ENCODE results near the gene TSC2. TPM values are rescaled to one million over a fixed set of nuclear protein-coding genes. Genes with fewer than 3 reads are reported as not detected.

Gene TSC2
- total RNA-seq, 2 donors from 2014 or later = 75.3 to 143 TPM

GRCh38 chr16:2090481-2090776, 42.6 kb downstream of the TSC2 start:
- no peak for TF ChIP-seq CTCF (IDR thresholded peaks at IDR 0.05)
- peak; percentile 30 for DNase-seq
- Histone ChIP-seq H3K27me3 (no peaks in the 10 kb centered on the region), H3K4me1 (peaks cover 4% of the 10 kb centered on the region), H3K9ac (ENCODE audit: low read depth in 2 of 2, low read length in 2 of 2) (peak overlapping the region; percentile 66 to 84), H3K4me3 (peak overlapping the region; percentile 38), H3K36me3 (peaks cover 12% of the 10 kb centered on the region), H3K9me3 (no peaks in the 10 kb centered on the region), H3K27ac (peak overlapping the region; percentile 79)
- intact Hi-C loops (cut with DNase I) = no loop called here

GRCh38 chr16:2090777-2091546, 43.2 kb downstream of the TSC2 start:
- Histone ChIP-seq H3K9ac (ENCODE audit: low read depth in 2 of 2, low read length in 2 of 2) (peak overlapping the region; percentile 74 to 84), H3K27ac (peak overlapping the region; percentile 84), H3K4me3 (peak overlapping the region; percentile 39), H3K9me3 (no peaks in the 10 kb centered on the region), H3K36me3 (peaks cover 12% of the 10 kb centered on the region), H3K27me3 (no peaks in the 10 kb centered on the region), H3K4me1 (peaks cover 4% of the 10 kb centered on the region)
- TF ChIP-seq CTCF (IDR thresholded peaks at IDR 0.05) = peak; percentile 36
- peak; percentile 91 for DNase-seq
- intact Hi-C loops (cut with DNase I) = no loop called here

- DNase-seq = no peak
Observed at GRCh38 chr16:2091547-2092255, 43.9 kb downstream of the TSC2 start.

GRCh38 chr16:2092256-2092620, 44.5 kb downstream of the TSC2 start:
- peaks cover 4% of the 10 kb centered on the region for H3K4me1 ChIP-seq

More at GRCh38 chr16:2091547-2092255, 43.9 kb downstream of the TSC2 start:
- Histone ChIP-seq H3K36me3 (peaks cover 5% of the 10 kb centered on the region), H3K27ac (peak overlapping the region; percentile 84), H3K9me3 (no peaks in the 10 kb centered on the region), H3K4me1 (peaks cover 4% of the 10 kb centered on the region), H3K4me3 (peak overlapping the region; percentile 39), H3K27me3 (no peaks in the 10 kb centered on the region), H3K9ac (ENCODE audit: low read depth in 2 of 2, low read length in 2 of 2) (peak overlapping the region; percentile 74 to 81)
- intact Hi-C loops (cut with DNase I) = no loop called here
- no peak for TF ChIP-seq CTCF (IDR thresholded peaks at IDR 0.05)

GRCh38 chr16:2092866-2093265, 45.1 kb downstream of the TSC2 start:
- TF ChIP-seq CTCF (IDR thresholded peaks at IDR 0.05) = no peak
- Histone ChIP-seq H3K9me3 (no peaks in the 10 kb centered on the region), H3K4me3 (no peak overlapping the region), H3K9ac (ENCODE audit: low read depth in 2 of 2, low read length in 2 of 2) (peak overlapping the region in 1 of 2 donors; percentile 81), H3K4me1 (peaks cover 4% of the 10 kb centered on the region), H3K27ac (peak overlapping the region; percentile 84), H3K27me3 (no peaks in the 10 kb centered on the region), H3K36me3 (no peaks in the 10 kb centered on the region)
- intact Hi-C loops (cut with DNase I) = no loop called here
- DNase-seq = no peak

More at GRCh38 chr16:2092256-2092620, 44.5 kb downstream of the TSC2 start:
- no peaks in the 10 kb centered on the region for H3K27me3 ChIP-seq
- TF ChIP-seq CTCF (IDR thresholded peaks at IDR 0.05) = no peak
- intact Hi-C loops (cut with DNase I) = no loop called here
- no peaks in the 10 kb centered on the region for H3K9me3 ChIP-seq
- no peaks in the 10 kb centered on the region for H3K36me3 ChIP-seq
- peak overlapping the region; percentile 84 for H3K27ac ChIP-seq
- peak; percentile 90 for DNase-seq
- peak overlapping the region; percentile 39 for H3K4me3 ChIP-seq
- H3K9ac ChIP-seq (ENCODE audit: low read depth in 2 of 2, low read length in 2 of 2) = peak overlapping the region in 1 of 2 donors; percentile 81

Measured in colonic mucosa (tissue), 4 donors.